Panc1 (cell line): ENCODE results near the gene IFNLR1. TPM values are rescaled to one million over a fixed set of nuclear protein-coding genes. Genes with fewer than 3 reads are reported as not detected.

ENCODE experiments used
- ATAC-seq: fragments of 200-7000 bp; cut with Tn5 transposase; 2 replicates; pipeline ENCODE4 v1.9.1; 2020; ENCODE audit warnings: mild to moderate bottlenecking, moderate library complexity
- BruUV-seq: library from RNA; stranded (reverse); fragments of 400-500 nt; replicated peaks from 2 replicates; lab custom pipeline; 2021; lab: Mats Ljungman, UMichigan
- CTCF ChIA-PET: fragments of 300-600 bp; sonication (Branson Sonifier 250); formaldehyde crosslinking; loops from one replicate; lab custom pipeline; 2022; ENCODE audit warnings: antibody characterized with exemption; lab: Charles Lee
- POLR2A ChIA-PET: fragments of 300-600 bp; sonication (Branson Sonifier 250); formaldehyde crosslinking; loops from one replicate; lab custom pipeline; 2022; ENCODE audit warnings: antibody characterized with exemption; lab: Charles Lee
- DNase-seq: peaks from one replicate; pipeline ENCODE4 v3.0.0-alpha.2; 2010; ENCODE audit warnings: low read depth, low spot score
- H3K27ac ChIP-seq: 2 replicates; pipeline ENCODE4 v1.5.1; 2011; ENCODE audit warnings: mild to moderate bottlenecking, low read length, inconsistent platforms
- H3K27me3 ChIP-seq: fragments of 200-500 bp; sonication (Bioruptor generic); 2 replicates; pipeline ENCODE4 v1.6.0; 2014; ENCODE audit warnings: low read length, inconsistent platforms; ENCODE audit not compliant: control insufficient read depth, insufficient read depth
- H3K36me3 ChIP-seq: fragments of 200-500 bp; sonication (Bioruptor generic); 2 replicates; pipeline ENCODE4 v1.5.1; 2014; ENCODE audit warnings: inconsistent platforms, mild to moderate bottlenecking, low read length, moderate library complexity; ENCODE audit not compliant: control insufficient read depth, insufficient read depth
- H3K4me1 ChIP-seq: 2 replicates; pipeline ENCODE4 v1.5.1; 2011; ENCODE audit warnings: inconsistent platforms, mild to moderate bottlenecking, low read length, moderate library complexity; ENCODE audit not compliant: control insufficient read depth, insufficient read depth
- H3K4me3 ChIP-seq, 2 experiments: 2 replicates each; pipeline ENCODE4 v1.5.1; 2011 to 2012; ENCODE audit warnings: low read depth in 2 of 2, low read length in 2 of 2, mild to moderate bottlenecking in 2 of 2, inconsistent platforms in 1 of 2, moderate library complexity in 1 of 2
- H3K9me3 ChIP-seq: fragments of 200-500 bp; sonication (Bioruptor generic); 2 replicates; pipeline ENCODE4 v1.5.1; 2014; ENCODE audit warnings: low read depth, mild to moderate bottlenecking, inconsistent platforms, low read length, moderate library complexity; ENCODE audit not compliant: control insufficient read depth, insufficient read depth
- POLR2AphosphoS5 ChIP-seq: IDR thresholded peaks from 2 replicates; pipeline ENCODE4 v1.6.1; 2012; ENCODE audit warnings: mild to moderate bottlenecking, low read depth, low read length, moderate library complexity
- SIN3A ChIP-seq: IDR thresholded peaks from 2 replicates; pipeline ENCODE4 v1.6.1; 2012; ENCODE audit warnings: low read depth, mild to moderate bottlenecking, low read length, moderate library complexity, borderline replicate concordance; ENCODE audit not compliant: insufficient read depth
- TCF7L2 ChIP-seq: IDR thresholded peaks from 2 replicates; pipeline ENCODE4 v1.6.1; 2011; ENCODE audit warnings: mild to moderate bottlenecking, low read depth, low read length, inconsistent platforms
- in situ Hi-C: cut with HindIII; loops from 2 replicates; pipeline ENCODE4 v1.10.0; 2016; ENCODE audit warnings: low sequenced_read_pairs, low pct_unique_long_range_greater_than_20kb
- intact Hi-C: fragments of 100-400 bp; cut with micrococcal nuclease; formaldehyde crosslinking; loops from one replicate; pipeline ENCODE4 v1.10.0; 2022; ENCODE audit not compliant: unreplicated experiment
- total RNA-seq: library from RNA; stranded (reverse); gene quantifications from one replicate; pipeline ENCODE4 v1.2.1, GENCODE V29; 2021; ENCODE audit not compliant: unreplicated experiment
- TF ChIP-seq, protein P1 (sequence below): fragments of 450-650 bp; IDR thresholded peaks from 2 replicates; pipeline ENCODE4 v1.5.1; 2017; ENCODE audit warnings: mild to moderate bottlenecking
- TF ChIP-seq, protein P2 (sequence below), 2 experiments: IDR thresholded peaks; 2 replicates each; pipeline ENCODE4 v1.6.1; 2011 to 2012; ENCODE audit warnings: low read depth in 2 of 2, control low read depth in 1 of 2, low read length in 1 of 2, mild to moderate bottlenecking in 1 of 2, moderate library complexity in 1 of 2; ENCODE audit not compliant: insufficient read depth in 1 of 2

IFNLR1 gene
- total RNA-seq, 1 experiment from 2014 or later = 1.0 TPM

DNA sequence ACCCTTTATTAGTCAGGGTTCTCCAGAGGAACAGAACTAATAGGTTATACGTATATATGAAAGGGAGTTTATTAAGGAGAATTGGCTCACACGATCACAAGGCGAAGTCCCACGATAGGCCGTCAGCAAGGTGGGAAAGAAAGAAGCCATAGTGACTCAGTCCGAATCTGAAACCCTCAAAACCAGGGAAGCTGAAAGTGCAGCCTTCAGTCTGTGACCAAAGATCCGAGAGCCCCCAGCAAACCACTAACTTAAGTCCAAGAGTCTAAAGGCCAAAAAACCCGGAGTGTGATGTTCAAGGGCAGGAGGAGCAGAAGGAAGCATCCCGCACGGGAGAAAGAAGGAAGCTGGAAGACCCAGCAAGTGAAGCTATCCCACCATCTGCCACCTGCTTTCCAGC, 9.9 kb downstream of the IFNLR1 start:
- Histone ChIP-seq H3K4me1 (no peaks in the 10 kb centered on the region), H3K9me3 (no peaks in the 10 kb centered on the region), H3K4me3 (no peak overlapping the region), H3K27me3 (no peaks in the 10 kb centered on the region), H3K27ac (no peak overlapping the region), H3K36me3 (no peaks in the 10 kb centered on the region)
- ATAC-seq = no peak
- in situ Hi-C loops = no loop called here
- intact Hi-C loops = no loop called here
- no TSS peak for BruUV-seq
- ChIA-PET POLR2A (no interaction called here), CTCF (no interaction called here)
- no peak for TF ChIP-seq SIN3A
- TF ChIP-seq, protein P1, sequence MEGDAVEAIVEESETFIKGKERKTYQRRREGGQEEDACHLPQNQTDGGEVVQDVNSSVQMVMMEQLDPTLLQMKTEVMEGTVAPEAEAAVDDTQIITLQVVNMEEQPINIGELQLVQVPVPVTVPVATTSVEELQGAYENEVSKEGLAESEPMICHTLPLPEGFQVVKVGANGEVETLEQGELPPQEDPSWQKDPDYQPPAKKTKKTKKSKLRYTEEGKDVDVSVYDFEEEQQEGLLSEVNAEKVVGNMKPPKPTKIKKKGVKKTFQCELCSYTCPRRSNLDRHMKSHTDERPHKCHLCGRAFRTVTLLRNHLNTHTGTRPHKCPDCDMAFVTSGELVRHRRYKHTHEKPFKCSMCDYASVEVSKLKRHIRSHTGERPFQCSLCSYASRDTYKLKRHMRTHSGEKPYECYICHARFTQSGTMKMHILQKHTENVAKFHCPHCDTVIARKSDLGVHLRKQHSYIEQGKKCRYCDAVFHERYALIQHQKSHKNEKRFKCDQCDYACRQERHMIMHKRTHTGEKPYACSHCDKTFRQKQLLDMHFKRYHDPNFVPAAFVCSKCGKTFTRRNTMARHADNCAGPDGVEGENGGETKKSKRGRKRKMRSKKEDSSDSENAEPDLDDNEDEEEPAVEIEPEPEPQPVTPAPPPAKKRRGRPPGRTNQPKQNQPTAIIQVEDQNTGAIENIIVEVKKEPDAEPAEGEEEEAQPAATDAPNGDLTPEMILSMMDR = no peak
- no peak for TF ChIP-seq TCF7L2
- TF ChIP-seq, protein P2, sequence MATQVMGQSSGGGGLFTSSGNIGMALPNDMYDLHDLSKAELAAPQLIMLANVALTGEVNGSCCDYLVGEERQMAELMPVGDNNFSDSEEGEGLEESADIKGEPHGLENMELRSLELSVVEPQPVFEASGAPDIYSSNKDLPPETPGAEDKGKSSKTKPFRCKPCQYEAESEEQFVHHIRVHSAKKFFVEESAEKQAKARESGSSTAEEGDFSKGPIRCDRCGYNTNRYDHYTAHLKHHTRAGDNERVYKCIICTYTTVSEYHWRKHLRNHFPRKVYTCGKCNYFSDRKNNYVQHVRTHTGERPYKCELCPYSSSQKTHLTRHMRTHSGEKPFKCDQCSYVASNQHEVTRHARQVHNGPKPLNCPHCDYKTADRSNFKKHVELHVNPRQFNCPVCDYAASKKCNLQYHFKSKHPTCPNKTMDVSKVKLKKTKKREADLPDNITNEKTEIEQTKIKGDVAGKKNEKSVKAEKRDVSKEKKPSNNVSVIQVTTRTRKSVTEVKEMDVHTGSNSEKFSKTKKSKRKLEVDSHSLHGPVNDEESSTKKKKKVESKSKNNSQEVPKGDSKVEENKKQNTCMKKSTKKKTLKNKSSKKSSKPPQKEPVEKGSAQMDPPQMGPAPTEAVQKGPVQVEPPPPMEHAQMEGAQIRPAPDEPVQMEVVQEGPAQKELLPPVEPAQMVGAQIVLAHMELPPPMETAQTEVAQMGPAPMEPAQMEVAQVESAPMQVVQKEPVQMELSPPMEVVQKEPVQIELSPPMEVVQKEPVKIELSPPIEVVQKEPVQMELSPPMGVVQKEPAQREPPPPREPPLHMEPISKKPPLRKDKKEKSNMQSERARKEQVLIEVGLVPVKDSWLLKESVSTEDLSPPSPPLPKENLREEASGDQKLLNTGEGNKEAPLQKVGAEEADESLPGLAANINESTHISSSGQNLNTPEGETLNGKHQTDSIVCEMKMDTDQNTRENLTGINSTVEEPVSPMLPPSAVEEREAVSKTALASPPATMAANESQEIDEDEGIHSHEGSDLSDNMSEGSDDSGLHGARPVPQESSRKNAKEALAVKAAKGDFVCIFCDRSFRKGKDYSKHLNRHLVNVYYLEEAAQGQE (IDR thresholded peaks at IDR 0.05; ENCODE audit: insufficient read depth in 1 of 2, low read depth in 2 of 2, low read length in 1 of 2) = no peak
- TF ChIP-seq POLR2AphosphoS5 = no peak
- no peak for DNase-seq

DNA sequence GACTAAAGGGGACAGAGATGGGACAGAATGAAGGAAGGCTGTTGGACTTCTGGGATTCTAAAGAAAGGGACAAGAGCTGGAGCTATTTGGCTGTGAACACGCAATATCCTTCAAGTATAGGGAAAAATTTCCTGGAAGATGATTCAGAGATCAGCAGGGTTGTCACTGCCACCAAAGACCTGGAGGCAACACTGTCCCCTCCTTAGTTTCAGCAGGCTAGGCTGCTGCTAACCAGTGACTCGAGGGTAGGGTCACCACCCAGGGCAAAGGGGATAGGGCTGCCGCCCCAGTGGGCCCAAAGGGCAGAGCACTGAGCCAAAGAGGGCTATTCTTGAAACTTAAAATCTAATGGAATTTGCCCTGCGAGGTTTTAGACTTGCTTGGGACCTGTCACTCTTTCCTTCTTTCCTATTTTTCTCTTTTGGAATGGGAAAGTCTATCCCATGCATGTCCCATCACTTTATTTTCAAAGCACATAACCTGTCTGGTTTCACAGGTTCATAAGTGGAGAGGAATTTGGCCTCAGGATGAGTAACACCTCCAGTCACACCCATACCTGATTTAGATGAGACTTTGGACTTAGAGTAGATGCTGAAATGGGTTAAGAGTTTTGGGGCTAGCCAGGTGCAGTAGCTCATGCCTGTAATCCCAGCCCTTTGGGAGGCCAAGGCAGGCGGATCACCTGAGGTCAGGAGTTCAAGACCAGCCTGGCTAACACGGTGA, 11.9 kb downstream of the IFNLR1 start:
- no peak overlapping the region for H3K27ac ChIP-seq
- no peaks in the 10 kb centered on the region for H3K27me3 ChIP-seq
- ATAC-seq (no peak), DNase-seq (no peak)
- TF ChIP-seq POLR2AphosphoS5 (no peak), TCF7L2 (no peak), SIN3A (no peak)
- TF ChIP-seq, protein P2 (IDR thresholded peaks at IDR 0.05; ENCODE audit: insufficient read depth in 1 of 2, low read depth in 2 of 2, low read length in 1 of 2) = no peak
- TF ChIP-seq, protein P1 = no peak
- H3K4me1 ChIP-seq = no peaks in the 10 kb centered on the region
- H3K9me3 ChIP-seq = no peaks in the 10 kb centered on the region
- ChIA-PET POLR2A (no interaction called here), CTCF (no interaction called here)
- no peaks in the 10 kb centered on the region for H3K36me3 ChIP-seq
- no TSS peak for BruUV-seq
- H3K4me3 ChIP-seq = no peak overlapping the region
- intact Hi-C loops = no loop called here
- in situ Hi-C loops = no loop called here
